NCI-H748 (cell line): ENCODE data around the gene USP49.

Experiments
- DNase-seq: peaks from one replicate; lab custom pipeline; 2025; ENCODE audit not compliant: unreplicated experiment; lab: John Stamatoyannopoulos, UW

USP49 gene

DNA sequence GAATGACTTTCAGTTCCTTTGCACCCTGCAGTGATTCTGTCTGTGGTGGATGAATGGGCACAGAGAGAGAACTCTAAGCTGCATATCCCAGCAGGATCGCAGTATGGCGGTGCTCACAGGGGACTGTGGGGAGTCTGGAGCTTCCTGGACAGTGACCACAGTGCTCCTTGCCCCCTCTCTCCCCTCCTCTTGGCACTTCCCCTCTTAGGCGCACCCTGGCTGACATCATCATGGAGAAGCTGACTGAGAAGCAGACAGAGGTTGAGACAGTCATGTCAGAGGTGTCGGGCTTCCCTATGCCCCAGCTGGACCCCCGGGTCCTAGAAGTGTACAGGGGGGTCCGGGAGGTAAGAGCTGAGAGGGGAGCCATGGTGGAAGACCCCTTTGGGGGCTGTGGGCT is 34.7 kb upstream of the USP49 start:
- no peak for DNase-seq

DNA sequence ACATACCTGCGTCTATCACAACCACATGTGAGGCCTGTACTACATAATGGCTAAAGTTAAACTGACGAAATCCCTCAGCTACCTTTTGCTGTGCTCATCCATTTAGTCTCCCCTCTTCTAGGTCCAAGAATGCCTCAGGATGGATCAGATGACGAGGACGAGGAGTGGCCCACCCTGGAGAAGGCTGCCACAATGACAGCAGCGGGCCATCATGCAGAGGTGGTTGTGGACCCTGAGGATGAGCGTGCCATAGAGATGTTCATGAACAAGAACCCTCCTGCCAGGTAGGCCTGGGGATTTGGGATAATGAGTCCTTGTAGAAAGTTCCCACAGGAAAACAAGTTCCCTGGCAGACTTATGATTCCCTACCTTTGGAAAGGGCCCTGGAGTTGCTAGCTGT is 32.1 kb upstream of the USP49 start:
- no peak for DNase-seq

DNA sequence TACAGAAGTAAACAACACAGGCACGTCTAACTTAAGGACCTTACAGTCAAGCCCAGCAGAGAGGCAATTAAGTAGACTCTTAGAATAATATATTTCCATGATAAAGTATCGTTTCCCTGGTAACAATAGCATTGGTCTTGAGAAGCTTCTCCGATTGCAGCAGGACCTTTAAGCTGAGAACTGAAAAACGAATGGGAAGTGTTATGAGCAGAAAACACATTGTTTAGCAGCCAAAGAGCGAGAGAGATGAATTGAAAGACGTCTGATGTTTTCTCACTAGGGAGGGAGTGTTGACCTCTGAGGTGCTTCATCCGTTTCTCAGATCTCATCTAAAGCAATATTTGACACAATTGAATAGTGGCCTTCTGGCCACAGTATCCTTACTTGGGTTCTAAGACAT is 27.0 kb upstream of the USP49 start:
- peak; percentile 47 for DNase-seq

DNA sequence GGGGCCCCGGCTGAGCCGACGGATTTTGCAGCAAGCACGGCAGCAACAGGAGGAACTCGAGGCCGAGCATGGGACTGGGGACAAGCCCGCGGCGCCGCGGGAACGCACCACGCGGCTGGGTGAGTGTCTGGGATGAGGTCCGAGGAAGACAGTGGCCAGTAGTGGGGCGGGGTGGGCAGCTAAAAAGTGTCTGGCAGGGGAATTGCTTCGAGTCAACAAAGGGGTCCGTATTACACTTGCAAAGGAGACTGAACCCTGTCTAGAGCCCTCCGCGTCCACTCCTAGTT is 26.5 kb upstream of the USP49 start:
- peak; percentile 66 for DNase-seq

DNA sequence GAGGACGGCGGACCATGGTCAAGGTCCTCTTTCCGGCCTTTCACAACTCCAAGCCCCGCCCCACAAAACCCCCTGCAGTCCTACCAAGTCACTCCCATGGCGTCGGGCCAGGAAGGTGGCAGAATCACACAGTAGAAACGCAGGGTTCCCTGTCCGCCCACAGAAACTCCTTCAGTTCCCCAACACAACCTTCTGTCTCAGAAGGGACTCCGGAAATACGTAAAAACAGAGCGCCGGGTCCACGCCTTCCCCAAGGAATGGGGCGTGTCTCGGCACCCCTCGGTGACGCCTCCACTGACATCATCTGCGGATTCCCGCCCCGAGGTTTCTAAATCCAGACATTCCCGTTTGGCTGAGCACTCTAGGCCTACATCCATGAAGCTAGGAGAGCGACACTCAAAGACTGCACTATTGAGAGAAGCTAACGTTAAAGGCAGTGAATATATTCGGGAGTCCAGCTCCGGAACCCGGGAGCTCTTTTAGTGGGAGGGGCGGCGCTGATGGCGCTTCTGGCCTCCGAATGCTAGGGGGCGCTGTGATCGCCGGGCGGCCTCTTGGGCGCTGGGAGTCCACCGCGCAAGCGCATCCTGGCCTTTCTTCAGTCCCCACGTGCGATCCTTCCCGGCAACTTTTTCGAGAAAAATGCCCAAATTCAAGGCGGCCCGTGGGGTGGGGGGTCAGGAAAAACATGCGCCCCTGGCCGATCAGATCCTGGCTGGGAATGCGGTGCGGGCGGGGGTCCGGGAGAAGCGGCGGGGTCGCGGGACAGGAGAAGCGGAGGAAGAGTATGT is 25.9 kb upstream of the USP49 start, which contains the start of the genes BYSL and MED20:
TSS of gene BYSL (plus strand) at position 579 of the 791 bp plus-strand sequence. CDS start at position 643, 64 bp downstream.
TSS of gene MED20 (minus strand) at position 219 of the 791 bp plus-strand sequence. CDS start at position 98, 121 bp downstream.
- peak; percentile 96 for DNase-seq

DNA sequence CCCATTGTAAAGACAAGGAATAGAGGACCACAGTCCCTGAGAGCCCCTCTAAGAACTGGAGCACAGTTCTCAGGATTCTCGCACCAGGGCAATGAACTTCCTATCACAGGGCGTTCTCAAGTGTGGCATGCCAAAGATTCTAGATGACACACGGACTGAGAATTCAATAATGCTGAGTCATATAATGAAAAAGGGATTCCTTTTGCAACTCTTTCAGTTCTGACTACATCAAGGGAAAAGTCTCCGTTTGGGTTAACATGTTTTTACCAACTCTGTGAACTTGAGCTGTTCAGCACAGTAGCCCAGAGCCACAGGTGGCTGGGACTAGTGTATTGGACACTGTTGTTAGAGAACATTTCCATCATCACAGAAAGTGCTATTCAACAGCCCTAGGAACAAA is 22.4 kb upstream of the USP49 start:
- no peak for DNase-seq

DNA sequence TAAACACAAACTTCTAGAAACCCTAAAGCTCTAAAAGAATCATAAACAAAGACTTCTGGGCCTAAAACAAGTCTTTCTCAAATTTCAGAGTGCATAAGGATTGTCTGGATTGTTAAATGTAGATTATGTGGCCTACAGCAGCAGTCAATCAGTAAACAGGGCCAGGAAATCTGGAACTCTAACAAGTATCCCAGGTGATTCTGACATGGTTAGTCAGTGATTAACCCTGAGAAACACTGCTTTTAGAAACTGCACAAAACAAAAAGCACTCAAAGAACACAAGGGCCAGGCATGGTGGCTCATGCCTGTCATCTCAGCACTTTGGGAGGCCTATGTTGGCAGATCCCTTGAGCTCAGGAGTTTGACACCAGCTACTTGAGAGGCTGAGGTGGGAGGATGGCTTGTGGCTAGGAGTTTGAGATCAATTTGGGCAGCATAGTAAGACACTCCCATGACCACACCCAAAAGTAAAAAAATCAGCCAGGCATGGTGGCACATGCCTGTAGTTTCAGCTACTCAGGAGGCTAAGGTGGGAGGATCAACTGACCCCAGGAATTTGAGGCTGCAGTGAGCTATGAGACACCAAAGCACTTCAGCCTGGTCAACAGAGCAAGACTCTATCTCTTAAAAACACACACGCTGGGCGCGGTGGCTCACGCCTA is 19.8 kb upstream of the USP49 start:
- no peak for DNase-seq

DNA sequence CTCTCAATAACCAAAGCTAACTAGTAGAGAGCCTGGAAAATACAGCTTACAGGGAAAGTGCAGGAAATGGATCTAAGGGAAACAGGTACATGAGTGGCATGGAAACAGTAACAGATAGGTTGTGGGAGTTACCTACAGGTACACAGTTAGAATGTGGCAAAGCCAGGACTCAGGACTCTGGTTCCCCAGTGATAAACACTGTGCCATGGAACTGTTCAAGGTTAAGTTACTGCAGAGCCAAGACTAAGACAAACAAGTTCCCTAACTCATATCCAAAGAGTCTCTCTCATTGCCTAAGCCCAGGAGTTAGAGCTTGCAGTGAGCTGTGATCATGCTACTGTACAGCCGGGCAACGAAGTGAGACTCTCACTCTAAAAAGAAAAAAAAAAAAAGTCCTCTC is 19.2 kb upstream of the USP49 start:
- no peak for DNase-seq

DNA sequence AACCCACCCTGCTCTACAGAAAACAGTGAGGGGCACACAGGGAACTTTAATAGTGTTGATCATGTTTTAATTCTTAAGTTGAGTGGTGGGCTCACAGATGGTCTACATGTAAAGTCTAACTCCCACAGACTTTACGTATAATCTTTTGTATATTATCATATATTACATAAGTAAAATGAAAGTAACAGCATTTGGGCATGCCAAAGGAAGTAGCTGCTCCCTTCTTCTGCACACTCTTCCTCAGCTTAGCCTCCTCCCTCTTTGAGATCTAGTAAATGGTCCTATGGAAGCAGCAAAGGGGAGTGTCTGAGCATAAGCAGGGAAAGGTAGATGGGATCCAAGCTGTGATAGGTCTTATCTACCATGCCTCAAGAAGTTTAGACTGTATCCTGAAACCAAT is 14.6 kb upstream of the USP49 start:
- DNase-seq, result no peak

DNA sequence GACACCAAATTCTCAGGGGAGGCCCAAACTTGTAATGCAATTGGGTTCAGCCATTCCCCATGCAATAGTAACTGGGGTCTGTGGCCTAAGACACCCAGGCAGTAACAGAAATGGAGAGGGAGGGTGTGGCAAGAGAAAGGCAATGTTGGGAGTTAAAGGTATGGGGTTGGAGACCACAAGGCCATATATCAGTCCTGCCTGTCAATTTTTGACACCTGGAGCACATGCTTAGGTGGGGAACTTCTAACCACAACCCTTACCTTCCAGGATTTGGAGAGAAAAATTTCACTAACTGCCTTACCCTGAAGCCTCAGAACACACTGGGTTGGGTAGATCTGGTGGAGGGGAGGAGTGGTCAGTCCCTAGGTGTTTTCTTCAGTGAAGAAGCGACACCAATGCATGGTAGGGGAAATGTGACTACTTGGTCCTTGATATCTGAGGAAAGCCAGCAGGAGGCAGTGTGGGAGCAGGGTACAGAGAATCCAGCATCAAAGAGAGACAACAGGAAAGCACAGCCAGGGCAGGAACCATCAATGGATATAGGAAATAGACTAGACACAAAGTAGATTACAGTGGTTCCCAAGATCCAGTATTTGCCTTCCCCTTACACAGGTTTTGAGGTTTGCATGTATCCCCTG is 6.8 kb upstream of the USP49 start:
- DNase-seq, result peak; percentile 26

DNA sequence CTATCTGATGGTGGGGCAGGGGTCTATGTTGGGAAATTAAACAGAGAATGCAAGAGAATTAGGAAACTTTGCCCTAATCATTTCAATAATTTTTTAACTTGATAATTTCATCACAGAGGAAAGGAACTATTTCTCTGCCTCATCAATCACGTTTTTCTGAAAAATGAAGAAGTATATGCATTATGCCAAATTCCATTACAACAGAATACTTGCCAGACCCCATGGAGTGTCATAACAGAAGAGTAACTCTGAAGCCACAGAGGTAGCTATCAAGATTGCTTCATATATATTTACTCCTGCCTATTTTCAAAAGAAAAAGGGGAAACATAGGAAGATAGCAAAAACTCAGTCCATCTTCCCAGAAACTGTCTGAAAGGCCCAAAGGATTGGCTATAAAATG is 5.7 kb upstream of the USP49 start:
- DNase-seq, result no peak

DNA sequence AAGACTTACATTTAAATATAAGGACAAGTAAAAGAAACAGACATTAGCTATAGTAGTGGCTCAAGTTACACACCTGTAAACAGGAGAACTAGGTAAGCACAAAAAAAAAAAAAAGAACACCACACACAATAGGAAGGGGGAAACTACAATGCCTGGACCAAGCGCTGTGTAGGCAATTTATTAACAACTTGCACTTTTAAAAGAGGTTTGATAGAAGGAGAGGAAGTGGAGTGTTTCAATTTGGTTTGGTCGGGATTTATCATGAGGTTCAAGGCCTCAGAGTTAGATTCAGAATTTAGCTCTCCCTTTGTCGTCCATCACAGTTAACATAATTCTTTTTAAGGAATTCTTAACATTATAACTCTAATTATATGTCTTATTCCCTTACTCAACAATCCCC is 1.1 kb upstream of the USP49 start:
- no peak for DNase-seq

DNA sequence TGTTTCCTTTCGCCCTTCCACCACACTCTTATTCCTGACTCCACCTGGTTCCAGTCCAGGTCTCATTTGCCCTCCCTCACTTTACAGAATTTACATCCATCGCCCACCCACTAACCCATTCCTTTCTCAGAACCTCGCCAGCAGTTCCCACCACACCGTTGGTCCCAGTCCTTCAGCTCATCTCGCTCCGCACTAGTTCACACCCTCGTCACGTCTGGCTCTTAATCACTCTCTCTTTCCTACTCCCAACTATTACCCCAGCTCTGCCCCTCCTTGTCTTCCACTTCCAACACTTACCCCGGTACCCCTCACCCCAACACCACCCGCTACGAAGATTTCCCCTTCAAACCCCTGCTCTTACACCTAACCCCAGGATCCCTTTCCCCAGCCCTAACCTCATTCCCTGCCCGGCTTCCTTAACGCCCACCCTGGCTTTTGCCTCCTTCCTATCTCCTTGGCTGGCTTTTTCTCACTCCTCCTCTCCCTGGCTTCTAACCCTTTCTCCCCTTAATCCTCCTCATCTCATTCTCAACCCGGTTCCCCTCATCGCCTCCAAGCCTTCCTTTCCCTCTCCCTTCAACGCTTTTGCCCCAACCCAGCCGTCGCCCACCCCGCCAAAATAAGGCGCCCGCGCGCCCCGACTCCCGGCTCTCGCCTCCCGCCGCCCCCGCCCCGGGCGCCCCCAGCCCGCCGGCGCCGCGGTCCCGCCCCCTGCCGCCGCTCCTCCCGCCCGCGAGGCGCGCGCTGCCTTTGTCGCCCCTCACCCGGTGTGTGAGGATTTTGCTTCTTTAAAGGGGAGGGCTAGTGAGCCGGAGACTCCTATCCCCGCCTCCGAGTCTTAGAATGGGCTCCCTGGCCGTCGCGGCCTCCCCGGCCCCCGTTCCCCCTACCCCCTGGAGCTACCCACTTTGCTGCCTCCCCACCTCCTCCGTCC is 542 bp downstream of the USP49 start:
- DNase-seq, result peak; percentile 60

DNA sequence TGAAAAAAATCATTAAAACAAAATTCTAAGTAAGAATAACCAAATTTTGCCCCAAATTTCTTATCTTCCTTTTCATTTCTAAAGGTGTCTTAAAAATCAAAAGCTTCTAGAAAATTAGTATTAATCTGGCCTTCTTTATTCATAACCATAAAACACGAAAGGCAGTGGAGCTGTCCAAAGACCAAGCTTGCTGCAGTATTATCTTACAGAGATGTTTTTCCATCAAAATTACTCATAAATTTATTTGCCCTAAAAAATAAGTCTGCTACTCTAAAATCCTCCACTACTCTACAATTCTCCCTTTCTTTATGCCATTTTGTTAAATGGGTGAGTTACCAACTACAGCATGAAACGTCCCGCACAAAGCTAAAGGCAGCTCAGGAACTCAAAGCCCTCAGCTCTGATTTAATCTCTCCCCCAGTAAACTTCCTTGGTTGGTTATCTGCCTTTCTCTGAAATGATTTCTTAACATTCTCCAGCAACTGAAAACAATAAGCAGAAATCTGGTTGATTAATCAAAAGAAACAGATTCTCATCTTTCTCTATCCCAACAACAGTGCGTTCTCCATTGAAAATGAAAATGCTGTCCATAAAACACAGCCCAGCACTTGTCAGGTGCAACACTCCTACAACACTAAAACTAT is 2.1 kb downstream of the USP49 start:
- no peak for DNase-seq

DNA sequence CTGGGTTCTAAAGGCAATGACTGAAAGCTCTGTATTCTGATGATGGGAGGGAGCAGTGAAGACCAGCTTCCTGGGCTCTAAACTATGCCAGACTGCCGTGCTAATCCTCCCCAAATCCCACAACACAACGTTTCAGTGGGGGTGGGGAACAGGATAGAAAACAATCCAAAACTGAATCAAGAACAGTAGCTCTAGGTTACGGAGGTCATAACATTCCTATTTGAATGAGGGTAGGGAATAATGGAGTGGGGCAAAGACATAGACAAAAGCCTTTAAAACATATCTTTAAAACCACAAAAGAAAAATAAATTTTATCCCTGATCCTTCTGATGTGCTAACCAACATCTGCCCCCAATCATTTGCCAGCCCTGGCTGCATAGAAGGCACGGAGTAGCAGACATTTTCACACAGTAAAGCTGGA is 7.8 kb downstream of the USP49 start:
- DNase-seq, result no peak

DNA sequence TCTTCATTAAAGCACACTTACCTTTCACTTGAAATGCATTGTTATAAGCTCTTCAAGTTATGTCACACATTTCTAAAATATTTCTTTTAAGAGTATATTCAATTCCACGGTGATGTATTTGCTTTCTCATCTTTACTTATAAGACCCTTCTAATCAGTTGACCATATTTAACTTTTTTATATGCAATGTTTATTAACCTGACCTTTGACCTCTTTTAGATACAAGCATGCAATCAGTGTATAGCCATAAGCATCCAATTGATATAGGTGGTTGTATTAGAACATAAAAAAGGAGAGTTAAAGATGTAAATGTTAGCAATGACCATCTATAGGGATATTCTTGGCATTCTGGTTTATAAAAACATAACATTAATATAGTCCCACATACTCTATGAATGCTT is 9.2 kb downstream of the USP49 start:
- DNase-seq, result no peak

DNA sequence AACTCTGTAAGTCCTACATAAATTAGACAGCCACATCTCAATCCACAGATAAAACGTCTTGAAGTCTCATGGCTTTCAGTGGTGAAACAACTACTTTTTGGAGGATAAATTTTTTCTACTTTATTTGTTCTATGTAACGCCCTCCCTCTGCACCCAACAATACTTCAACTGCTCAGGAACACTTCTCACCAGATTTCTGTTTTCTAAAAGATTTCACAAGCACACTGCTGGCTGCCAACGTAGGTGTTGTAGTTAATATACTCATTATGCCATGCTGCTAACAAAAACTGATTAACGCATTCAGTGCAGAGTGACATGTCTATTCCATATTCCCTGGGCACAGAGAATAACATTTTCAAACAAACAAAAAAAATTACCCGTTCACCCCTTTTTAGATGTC is 10.2 kb downstream of the USP49 start:
- DNase-seq, result no peak

DNA sequence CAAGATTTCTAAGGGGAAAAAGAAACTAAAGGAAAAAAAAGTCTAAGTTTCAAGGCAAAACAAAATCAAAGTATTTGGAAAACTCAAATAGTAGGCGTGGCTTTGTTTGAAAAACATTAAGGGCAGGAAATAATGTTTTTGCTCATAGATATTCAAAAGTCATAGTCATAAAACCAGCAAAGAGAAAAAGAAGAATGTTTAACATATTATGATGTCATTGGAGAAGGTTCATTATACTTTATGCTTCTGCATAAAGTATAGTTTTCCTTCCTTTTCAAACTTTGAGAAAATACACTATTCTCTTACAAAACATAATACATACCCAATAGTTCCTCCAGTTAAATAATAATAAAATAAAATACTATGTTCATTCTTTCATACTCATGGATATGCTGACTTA is 13.7 kb downstream of the USP49 start:
- DNase-seq, result no peak

DNA sequence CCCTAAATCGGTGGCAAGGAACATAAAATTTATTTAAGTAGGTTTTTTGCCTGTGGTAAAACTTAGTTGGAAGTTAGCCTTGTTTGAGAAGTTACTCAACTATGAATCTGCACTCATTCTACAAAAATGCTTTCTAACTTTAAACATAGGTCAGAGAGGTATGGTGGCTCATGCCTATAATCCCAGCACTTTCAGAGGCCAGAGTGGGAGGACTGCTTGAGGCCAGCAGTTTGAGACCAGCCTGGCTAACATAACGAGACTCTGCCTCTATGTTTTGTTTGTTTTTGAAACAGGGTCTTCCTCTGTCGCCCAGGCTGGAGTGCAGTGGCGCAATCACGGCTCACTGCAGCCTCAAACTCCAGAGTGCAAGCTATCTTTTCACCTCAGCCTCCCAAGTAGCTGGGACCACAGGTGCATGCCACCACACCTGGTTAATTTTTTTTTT is 16.2 kb downstream of the USP49 start:
- no peak for DNase-seq

DNA sequence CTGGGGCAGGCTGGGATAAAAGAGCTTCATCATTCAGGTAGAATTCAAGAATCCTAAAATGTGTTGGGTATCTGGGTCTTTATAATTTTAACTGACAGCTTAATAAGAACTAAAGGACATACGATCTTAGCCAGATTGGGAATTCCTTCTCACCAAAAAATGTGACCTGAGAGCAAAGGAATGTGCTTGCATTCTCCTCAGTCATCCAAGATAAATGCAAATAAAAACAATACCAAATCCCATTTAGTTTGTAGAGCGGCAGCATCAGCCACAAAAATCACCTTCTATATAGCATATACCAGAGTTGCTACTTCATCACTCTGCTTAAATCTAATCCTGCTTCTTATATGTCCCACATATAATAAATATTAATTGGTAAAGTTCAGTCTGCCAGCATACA is 16.9 kb downstream of the USP49 start:
- DNase-seq, result no peak
